ENCODE data around the gene PRR30. TPM values are rescaled to one million over a fixed set of nuclear protein-coding genes. Genes with fewer than 3 reads are reported as not detected.

PRR30 gene
- total and polyA plus RNA-seq, 2 donors (not counting 3 experiments of a cell fraction or from before 2014, with no cell fraction given): not detected

GRCh38 chr2:27175330-27175729 lies 36.1 kb upstream of the PRR30 start:
- BruUV-seq (replicated peaks): no TSS peak
- Histone ChIP-seq H3K4me2 (ENCODE audit: insufficient read depth, low read length) (no peak overlapping the region), H3K27ac (ENCODE audit: insufficient read depth, low read depth, low read length) (no peak overlapping the region), H3K4me1 (ENCODE audit: control insufficient read depth, extremely low read depth, insufficient read depth, low read length) (no peaks in the 10 kb centered on the region), H3K4me3 (replicated peaks in 1 of 3; ENCODE audit: insufficient read depth in 1 of 3, low read depth in 1 of 3, low read length in 3 of 3) (no peak overlapping the region), H4K20me1 (replicated peaks; ENCODE audit: control insufficient read depth, extremely low read depth, insufficient read depth, low read length) (no peaks in the 10 kb centered on the region), H3K36me3 (ENCODE audit: control insufficient read depth in 2 of 2, extremely low read depth in 1 of 2, insufficient read depth in 2 of 2, low read length in 2 of 2) (no peaks in the 10 kb centered on the region), H3K9me3 (replicated peaks; ENCODE audit: control insufficient read depth, insufficient read depth, low read length) (no peaks in the 10 kb centered on the region), H3K27me3 (ENCODE audit: control insufficient read depth in 2 of 2, insufficient read depth in 2 of 2, low read length in 2 of 2) (peaks cover 29 to 30% of the 10 kb centered on the region in 2 experiments), H2AFZ (ENCODE audit: low read depth, low read length) (no peak overlapping the region), H3K79me2 (ENCODE audit: control insufficient read depth, insufficient read depth, low read length) (no peaks in the 10 kb centered on the region), H3K9ac (replicated peaks; ENCODE audit: extremely low read depth, insufficient read depth, low read length) (no peak overlapping the region), H3K9me1 (replicated peaks; ENCODE audit: control insufficient read depth, extremely low read depth, insufficient read depth, low read length) (no peaks in the 10 kb centered on the region)
- dilution Hi-C loops (cut with MboI; ENCODE audit: extremely low pct_ligation_motif_present, low sequenced_read_pairs): no loop called here
- ChIA-PET POLR2A (no interaction called here), CTCF (interaction anchor here (0.9 to 2.4 kb wide), 10 partner anchors 9 to 128 kb away, joined by 3 to 14 read pairs (median 4); partner anchors contain the start of gene KHK)
- no peak for TF ChIP-seq POLR2A (IDR thresholded peaks at IDR 0.05; ENCODE audit: low read depth, low read length)
- no peak for TF ChIP-seq MYC (IDR thresholded peaks at IDR 0.05; ENCODE audit: low read depth, low read length)
- TF ChIP-seq FOS (IDR thresholded peaks at IDR 0.05; ENCODE audit: borderline replicate concordance, insufficient read depth, low read length): no peak
- no peak for TF ChIP-seq POLR2AphosphoS5 (IDR thresholded peaks at IDR 0.05; ENCODE audit: insufficient read depth, low read depth, low read length)
- TF ChIP-seq MAX (IDR thresholded peaks at IDR 0.05; ENCODE audit: insufficient read depth, insufficient read length): no peak
- no peak for TF ChIP-seq EZH2 (IDR thresholded peaks at IDR 0.05; ENCODE audit: borderline replicate concordance, low read depth, low read length, severe bottlenecking)
- no peak for TF ChIP-seq CTCF (IDR thresholded peaks at IDR 0.05; ENCODE audit: extremely low read depth in 1 of 2, insufficient read depth in 1 of 2, low read depth in 1 of 2, low read length in 2 of 2)
- no peak for TF ChIP-seq GATA2 (IDR thresholded peaks at IDR 0.05; ENCODE audit: insufficient read depth, insufficient read length, low read depth, low read length)
- TF ChIP-seq JUN (IDR thresholded peaks at IDR 0.05; ENCODE audit: borderline replicate concordance, insufficient read depth, insufficient read length, low read depth): no peak
- DNase-seq (ENCODE audit: low read depth, low spot score) (no peak), FAIRE-seq (no peak)
- intact Hi-C loops (cut with micrococcal nuclease): no loop called here

Data from endothelial cell of umbilical vein (primary cell).